Measurements from ENCODE around the gene TTLL11.

TTLL11 gene

DNA sequence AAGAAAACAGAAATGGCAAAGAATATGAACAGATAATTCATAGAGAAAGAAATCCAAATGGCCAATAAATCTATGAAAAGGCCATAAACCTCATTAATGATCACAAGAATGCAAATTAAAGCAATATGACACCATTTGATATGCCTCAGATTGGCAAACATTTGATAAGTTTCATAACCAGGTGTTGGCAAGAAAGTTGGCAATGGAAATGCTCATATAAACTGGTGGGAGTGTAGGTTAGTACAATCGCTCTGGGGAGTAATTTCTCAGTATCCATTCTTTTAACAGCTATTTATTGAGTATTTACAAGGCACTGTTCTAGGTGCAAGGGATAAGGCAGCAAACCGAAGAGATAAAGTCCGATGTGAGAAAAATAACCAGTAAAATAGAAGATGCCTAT lies 154.5 kb downstream of the TTLL11 start:
- no peak for DNase-seq (ENCODE audit: low read depth)

- no peak for DNase-seq (ENCODE audit: low read depth)
Measured at GRCh38 chr9:121937240-121937639, 155.9 kb downstream of the TTLL11 start.

GRCh38 chr9:121935739-121936138 lies 157.4 kb downstream of the TTLL11 start:
- DNase-seq (ENCODE audit: low read depth): no peak

DNA sequence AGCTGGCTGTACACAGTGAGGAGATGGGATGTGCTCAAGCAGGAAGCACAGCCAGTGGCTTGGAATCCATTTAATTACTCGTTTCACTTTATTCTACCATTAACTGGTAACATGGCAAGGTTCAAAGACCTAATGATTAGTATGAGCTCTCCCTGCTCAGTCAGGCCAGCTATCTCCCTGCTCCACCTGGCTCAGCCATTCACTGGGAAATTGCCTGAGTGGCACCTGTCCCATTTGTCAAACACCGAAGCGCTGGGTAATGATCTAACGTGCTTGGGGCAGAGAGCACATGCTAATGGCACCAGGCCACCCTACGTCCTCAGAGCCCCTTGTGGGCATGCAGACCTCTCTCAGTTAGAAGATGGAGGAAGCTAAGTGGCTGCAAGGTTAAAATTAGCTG lies 162.2 kb downstream of the TTLL11 start:
- no peak for DNase-seq (ENCODE audit: low read depth)

DNA sequence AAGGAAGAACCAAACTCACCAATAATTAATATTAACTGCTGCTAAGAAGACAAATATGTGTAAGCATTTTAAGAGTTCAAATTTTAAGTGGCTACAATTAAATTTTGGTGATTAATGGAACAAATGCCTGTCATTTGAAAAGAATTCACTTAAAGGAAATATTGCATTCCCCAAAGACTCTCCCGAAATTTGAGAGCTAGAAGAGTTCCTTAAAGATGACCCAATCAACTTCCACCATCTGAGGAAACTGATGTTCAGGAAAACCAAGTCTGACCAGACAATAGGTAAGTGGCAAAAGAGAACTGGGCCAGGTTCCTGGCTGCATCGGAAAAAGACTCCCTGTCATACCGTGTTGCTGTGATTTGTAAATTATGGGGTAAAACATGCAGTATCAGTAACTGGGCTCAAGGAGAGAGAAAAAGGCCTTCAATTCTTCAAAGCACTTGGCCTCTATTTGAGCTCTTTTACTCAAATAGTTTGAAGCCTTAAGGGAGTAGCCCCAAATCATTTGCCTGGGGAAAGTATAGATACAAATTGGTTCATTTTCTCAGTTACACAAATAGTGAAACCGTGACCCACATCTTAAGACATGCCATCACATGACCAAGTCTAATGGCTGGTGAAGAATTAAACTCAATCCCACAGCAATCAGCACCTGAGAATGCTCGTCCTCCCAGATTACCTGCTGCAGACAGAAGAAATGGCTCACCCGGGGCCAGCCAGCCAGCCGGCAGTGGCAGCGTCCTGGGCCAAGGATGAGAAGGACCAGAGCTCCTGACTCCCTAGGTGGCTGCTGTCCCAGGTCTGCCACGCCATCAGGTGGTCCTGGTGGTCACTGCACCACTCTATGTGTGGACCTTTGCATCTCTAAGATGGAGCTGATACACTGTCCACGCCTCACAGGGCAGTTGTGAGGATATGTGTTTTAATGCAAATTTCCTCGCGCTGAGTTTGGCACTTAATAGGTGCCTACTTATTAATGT lies 162.9 kb downstream of the TTLL11 start:
- DNase-seq (ENCODE audit: low read depth): no peak

DNA sequence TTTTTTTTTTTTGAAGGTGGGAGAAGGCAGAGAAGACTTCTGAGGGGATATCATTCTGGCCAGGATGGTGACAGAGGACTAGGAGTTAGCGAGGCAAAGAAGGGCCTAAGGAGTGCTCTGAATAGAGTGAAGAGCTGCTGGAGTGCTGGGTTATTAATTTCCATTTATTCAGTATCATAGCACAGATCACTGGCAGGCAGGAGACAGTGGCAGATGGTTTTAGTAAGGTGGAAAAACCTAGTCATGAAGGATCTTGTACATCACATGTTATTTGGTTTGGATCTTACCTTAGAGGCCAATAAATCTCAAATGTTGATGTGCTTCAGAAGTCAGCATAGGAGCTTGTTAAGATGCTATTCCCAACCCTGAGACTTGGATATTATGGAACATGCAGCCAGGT lies 165.5 kb downstream of the TTLL11 start:
- DNase-seq (ENCODE audit: low read depth): no peak

DNA sequence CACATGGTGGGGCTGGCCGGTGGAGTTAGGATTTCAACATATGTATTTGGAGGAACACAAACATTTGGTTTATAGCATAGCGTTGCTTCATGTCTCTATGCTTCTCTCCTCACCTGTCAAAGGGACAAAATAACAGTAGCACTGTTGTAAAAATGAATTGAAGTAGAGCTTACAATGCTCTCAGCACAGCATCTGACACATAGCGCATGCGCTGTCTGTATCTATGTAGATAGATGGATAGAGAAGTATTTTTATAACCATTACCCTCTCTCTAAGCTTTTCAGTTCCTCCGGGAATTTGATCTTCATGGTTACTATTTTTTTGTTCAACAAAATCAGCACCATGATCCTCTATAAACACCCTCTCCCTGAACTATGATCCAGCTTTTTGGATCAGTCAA lies 166.0 kb downstream of the TTLL11 start:
- no peak for DNase-seq (ENCODE audit: low read depth)

DNA sequence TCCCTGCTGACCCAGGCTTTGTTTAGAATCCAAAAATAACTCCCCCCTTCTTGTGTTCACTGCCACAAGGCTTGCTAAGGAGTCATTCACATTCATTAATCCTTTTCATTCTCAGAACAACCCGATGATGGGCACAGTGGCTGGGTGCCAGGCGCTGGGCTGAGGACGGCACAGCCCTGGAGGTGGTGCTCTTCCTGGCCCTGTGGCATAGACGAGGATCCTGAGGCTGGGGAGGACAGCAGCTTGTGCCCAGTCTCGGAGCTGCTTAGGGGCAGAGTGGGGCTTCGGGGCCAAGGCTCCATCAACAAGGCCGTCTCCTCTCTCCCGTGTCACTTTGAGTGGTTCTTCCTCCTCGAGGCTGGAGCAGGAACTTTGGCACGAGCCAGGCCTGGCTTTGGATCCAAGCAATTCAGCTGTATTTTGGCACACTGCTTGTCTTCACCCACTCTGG lies 166.7 kb downstream of the TTLL11 start:
- no peak for DNase-seq (ENCODE audit: low read depth)

- no peak for DNase-seq (ENCODE audit: low read depth)
Measured at GRCh38 chr9:121925935-121926334, 167.2 kb downstream of the TTLL11 start.

GRCh38 chr9:121924700-121925099 lies 168.4 kb downstream of the TTLL11 start:
- no peak for DNase-seq (ENCODE audit: low read depth)

GRCh38 chr9:121921444-121921843 lies 171.7 kb downstream of the TTLL11 start:
- no peak for DNase-seq (ENCODE audit: low read depth)

DNA sequence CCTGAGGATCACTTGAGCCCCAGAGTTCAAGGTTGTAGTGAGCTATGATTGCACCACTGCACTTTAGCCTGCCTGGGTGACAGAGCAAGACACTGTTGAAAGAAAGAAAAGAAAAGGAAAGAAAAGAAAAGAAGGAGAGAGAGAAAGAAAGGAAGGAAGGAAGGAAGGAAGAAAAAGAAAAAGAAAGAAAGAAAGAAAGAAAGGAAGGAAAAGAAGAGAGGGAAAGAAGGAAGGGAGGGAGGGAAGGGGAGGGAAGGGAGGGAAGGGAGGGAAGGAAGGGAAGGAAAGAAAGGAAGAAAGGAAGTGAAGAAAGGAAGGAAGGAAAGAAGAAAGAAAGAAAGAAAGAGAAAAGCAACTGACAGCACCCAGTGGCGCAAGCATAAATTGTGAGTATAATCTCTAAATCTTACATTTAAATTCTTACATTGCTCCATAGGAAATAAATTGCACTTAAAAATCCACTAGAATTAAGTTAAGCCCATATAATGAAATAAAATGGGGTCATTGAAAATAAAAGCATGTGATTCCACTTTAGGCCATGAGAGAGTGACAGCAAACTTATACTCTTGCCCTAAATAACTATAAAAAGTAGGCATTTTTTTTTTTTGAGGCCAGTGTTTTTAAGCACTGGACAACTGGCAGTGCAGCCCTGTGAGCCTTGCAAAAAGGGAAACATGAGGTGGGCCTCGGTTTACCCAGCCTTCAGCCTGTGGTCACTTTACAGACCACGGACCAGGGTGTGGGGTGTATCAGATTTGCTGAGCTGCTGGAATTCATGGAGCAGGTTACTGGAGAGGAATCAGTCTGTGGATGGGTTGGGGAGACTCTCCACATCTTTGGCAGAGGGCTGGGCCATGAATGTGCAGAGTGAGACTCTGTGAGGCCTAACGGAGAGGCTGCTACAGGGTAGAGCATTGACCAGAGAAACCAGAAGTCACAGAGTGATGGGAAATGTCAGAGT lies 175.5 kb downstream of the TTLL11 start:
- no peak for DNase-seq (ENCODE audit: low read depth)

DNA sequence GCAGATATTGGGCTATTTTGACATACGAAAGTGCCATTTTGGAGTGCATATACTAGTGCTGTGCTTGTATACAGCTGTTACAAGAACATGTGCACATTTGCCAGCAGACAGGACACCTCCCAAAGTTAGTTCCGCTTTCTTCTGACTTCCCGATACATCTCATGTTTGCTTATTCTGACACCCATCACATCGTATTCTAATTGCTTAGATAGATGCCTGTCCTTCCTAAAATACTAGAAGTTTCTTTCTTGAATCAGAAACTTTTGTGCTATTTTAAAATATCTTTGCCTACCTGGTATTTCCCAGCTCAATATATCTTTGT lies 177.8 kb downstream of the TTLL11 start:
- DNase-seq (ENCODE audit: low read depth): no peak

GRCh38 chr9:121914604-121915303 lies 178.4 kb downstream of the TTLL11 start:
- DNase-seq (ENCODE audit: low read depth): no peak

DNA sequence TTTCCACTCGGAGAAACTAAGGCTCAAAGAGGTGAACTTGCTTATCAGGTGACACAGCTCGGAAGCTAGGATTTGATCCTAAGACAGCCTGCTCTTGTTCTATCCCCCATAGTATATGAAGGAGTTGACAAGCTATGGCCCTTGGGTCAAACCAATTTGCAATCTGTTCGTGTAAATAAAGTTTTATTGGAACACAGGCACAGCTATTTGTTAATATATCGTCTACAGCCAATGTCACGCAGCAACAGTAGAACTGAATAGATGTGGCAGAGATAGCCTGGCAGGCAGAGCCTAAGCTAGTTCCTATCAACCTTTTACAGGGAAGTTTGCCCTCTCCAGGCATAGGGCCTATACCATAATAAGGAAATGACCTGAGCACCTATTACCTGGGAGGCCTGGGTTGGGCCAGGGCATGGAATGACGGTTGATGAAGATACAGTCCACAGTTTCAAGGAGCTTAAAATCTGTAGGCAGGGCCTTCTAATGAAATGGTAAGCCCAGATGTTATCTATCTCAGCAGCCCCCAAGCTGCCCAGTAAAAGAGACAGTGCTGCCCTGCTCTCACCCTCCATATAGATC lies 179.0 kb downstream of the TTLL11 start:
- no peak for DNase-seq (ENCODE audit: low read depth)

GRCh38 chr9:121912812-121913627 lies 180.1 kb downstream of the TTLL11 start:
- DNase-seq (ENCODE audit: low read depth): no peak

GRCh38 chr9:121910491-121911040 lies 182.5 kb downstream of the TTLL11 start:
- DNase-seq (ENCODE audit: low read depth): no peak

DNA sequence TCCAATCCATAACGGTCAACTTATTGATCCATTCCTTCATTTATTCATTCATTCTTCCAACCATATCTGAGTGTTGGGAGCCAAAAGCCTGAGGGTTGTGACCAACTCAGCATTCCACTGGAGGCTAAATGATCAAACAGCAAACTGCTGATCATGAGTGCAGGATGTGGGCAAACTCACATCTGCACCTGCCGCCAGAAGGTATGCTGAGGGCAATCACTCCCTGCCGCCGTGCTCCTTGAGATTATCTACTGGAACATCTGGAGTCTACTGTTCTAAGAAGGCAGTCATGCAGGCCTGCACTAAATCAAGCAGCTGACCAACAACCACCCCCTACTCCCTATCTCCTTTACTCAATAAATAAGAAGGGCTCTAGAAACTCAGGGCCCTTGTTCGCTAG lies 184.0 kb downstream of the TTLL11 start:
- no peak for DNase-seq (ENCODE audit: low read depth)

DNA sequence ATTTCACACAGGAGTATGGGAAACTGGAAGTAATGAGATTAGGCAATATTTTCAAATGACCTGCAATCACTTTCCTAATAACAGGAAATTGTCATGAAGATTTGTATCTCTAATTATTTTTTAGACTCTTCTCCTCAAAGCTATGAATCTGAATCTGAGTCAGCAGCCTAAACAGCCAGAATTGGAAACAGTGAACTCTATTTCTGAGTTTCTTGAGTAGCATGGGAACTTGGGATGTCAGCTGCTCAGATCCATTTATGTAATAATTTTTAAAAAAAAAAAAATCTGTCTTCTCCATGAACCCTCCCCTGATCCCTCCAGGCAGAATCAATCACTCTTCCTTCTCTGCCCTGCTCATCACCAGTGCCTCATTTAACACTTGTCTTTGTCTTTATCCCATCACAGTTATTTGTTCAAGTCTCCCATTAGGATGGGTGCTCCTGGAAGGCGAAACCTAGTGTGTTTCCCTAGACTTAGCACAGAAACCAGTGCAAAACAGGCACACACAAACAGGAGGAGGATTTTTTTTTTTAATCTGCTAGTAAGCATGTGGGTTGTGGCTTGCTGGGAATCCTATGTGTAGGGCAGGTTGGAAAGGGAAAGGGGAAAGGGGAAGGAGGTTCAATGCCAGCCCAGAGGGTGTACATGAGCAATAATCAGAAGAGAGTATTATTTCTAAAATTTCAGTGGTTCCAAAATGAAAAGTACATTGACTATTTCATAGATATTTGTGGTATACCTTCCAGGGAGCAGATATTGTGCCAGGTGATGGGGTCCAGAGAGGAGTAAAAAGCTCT lies 186.8 kb downstream of the TTLL11 start:
- no peak for DNase-seq (ENCODE audit: low read depth)

Measured in activated T-cell treated with anti-CD3 and anti-CD28 coated beads for 1 hour (primary cell).